ENCODE data around the gene FREM1. TPM values are rescaled to one million over a fixed set of nuclear protein-coding genes. Genes with fewer than 3 reads are reported as not detected.

FREM1 gene
- total RNA-seq, 1 donor from 2014 or later: 7.0 TPM

GRCh38 chr9:14733133-14733532 lies 177.1 kb downstream of the FREM1 start:
- H3K27ac ChIP-seq: no peak overlapping the region
- DNase-seq (no peak), ATAC-seq (no peak)
- no peak overlapping the region for H3K4me3 ChIP-seq
- H3K27me3 ChIP-seq: no peaks in the 10 kb centered on the region
- no peaks in the 10 kb centered on the region for H3K9me3 ChIP-seq
- H3K4me1 ChIP-seq: no peaks in the 10 kb centered on the region
- no peaks in the 10 kb centered on the region for H3K36me3 ChIP-seq
- no peak for TF ChIP-seq CTCF (IDR thresholded peaks at IDR 0.05)
- intact Hi-C loops (cut with DNase I): no loop called here

GRCh38 chr9:14731294-14731981 lies 178.8 kb downstream of the FREM1 start:
- no peak for TF ChIP-seq CTCF (IDR thresholded peaks at IDR 0.05)
- no peaks in the 10 kb centered on the region for H3K9me3 ChIP-seq
- no peak for DNase-seq
- no peak for ATAC-seq
- no peak overlapping the region for H3K4me3 ChIP-seq
- intact Hi-C loops (cut with DNase I): no loop called here
- H3K36me3 ChIP-seq: no peaks in the 10 kb centered on the region
- H3K27me3 ChIP-seq: no peaks in the 10 kb centered on the region
- H3K27ac ChIP-seq: no peak overlapping the region
- no peaks in the 10 kb centered on the region for H3K4me1 ChIP-seq

GRCh38 chr9:14730461-14730898 lies 179.7 kb downstream of the FREM1 start:
- Histone ChIP-seq H3K4me3 (no peak overlapping the region), H3K27me3 (no peaks in the 10 kb centered on the region), H3K27ac (no peak overlapping the region), H3K9me3 (no peaks in the 10 kb centered on the region), H3K36me3 (no peaks in the 10 kb centered on the region), H3K4me1 (no peaks in the 10 kb centered on the region)
- no peak for TF ChIP-seq CTCF (IDR thresholded peaks at IDR 0.05)
- intact Hi-C loops (cut with DNase I): no loop called here
- no peak for ATAC-seq
- no peak for DNase-seq

GRCh38 chr9:14723301-14723700 lies 186.9 kb downstream of the FREM1 start:
- no peaks in the 10 kb centered on the region for H3K4me1 ChIP-seq
- no peak overlapping the region for H3K27ac ChIP-seq
- intact Hi-C loops (cut with DNase I): no loop called here
- no peak for DNase-seq
- no peak for TF ChIP-seq CTCF (IDR thresholded peaks at IDR 0.05)
- no peak overlapping the region for H3K4me3 ChIP-seq
- no peaks in the 10 kb centered on the region for H3K27me3 ChIP-seq
- H3K36me3 ChIP-seq: no peaks in the 10 kb centered on the region
- no peak for ATAC-seq
- H3K9me3 ChIP-seq: no peaks in the 10 kb centered on the region

- no peak for TF ChIP-seq CTCF (IDR thresholded peaks at IDR 0.05)
- no peak for ATAC-seq
- DNase-seq: no peak
- Histone ChIP-seq H3K27me3 (no peaks in the 10 kb centered on the region), H3K4me1 (no peaks in the 10 kb centered on the region), H3K4me3 (no peak within 1 kb of the TSS), H3K27ac (no peak within 1 kb of the TSS), H3K9me3 (no peaks in the 10 kb centered on the region), H3K36me3 (no peaks in the 10 kb centered on the region)
- intact Hi-C loops (cut with DNase I): no loop called here
Measured at GRCh38 chr9:14722391-14723035, 187.7 kb downstream of the FREM1 start, which contains the start of gene CER1. TSS of gene CER1 (minus strand) at chr9:14722733. CDS start at chr9:14722672, 61 bp downstream.
